ENCODE results near the gene IL18RAP. TPM values are rescaled to one million over a fixed set of nuclear protein-coding genes. Genes with fewer than 3 reads are reported as not detected.

IL18RAP gene
- total RNA-seq, 1 donor: not detected

DNA sequence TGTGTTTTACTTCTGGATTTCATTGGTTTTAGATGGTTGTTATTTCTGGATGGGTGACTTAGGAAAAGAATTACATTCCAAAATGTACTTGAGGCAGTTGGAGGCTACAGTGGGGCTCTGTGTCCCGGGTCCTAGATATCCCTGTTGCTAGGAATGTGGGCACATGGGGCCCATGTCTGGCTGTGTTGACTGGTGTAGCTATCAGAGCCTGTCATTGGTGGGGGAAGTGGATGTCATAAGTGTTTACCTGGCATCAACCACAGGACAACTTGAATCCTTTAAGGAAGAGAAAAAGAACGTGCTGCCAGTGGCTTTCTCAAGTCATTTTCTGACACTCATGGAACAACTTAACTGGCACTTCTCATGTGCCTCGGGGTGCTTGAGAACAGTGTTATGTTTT lies 37.0 kb upstream of the IL18RAP start:
- H3K79me2 ChIP-seq (ENCODE audit: insufficient read depth, low read length): no peaks in the 10 kb centered on the region
- no peak overlapping the region for H3K27ac ChIP-seq (ENCODE audit: low read depth, low read length)
- H3K9me3 ChIP-seq (ENCODE audit: low read depth, low read length): peaks cover 2% of the 10 kb centered on the region
- no peak for DNase-seq (ENCODE audit: insufficient read length, low spot score, missing footprints)
- TF ChIP-seq, protein P1, sequence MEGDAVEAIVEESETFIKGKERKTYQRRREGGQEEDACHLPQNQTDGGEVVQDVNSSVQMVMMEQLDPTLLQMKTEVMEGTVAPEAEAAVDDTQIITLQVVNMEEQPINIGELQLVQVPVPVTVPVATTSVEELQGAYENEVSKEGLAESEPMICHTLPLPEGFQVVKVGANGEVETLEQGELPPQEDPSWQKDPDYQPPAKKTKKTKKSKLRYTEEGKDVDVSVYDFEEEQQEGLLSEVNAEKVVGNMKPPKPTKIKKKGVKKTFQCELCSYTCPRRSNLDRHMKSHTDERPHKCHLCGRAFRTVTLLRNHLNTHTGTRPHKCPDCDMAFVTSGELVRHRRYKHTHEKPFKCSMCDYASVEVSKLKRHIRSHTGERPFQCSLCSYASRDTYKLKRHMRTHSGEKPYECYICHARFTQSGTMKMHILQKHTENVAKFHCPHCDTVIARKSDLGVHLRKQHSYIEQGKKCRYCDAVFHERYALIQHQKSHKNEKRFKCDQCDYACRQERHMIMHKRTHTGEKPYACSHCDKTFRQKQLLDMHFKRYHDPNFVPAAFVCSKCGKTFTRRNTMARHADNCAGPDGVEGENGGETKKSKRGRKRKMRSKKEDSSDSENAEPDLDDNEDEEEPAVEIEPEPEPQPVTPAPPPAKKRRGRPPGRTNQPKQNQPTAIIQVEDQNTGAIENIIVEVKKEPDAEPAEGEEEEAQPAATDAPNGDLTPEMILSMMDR (IDR thresholded peaks at IDR 0.05; ENCODE audit: extremely low read depth, low read depth, low read length): no peak
- no peaks in the 10 kb centered on the region for H3K27me3 ChIP-seq (ENCODE audit: insufficient read depth, low read length)
- no peak overlapping the region for H3K4me2 ChIP-seq (ENCODE audit: insufficient read depth, low read length)
- no peaks in the 10 kb centered on the region for H3K4me1 ChIP-seq (ENCODE audit: insufficient read depth, low read length)
- H2AFZ ChIP-seq (ENCODE audit: low read length): no peak overlapping the region
- H4K20me1 ChIP-seq (ENCODE audit: insufficient read depth, low read length): no peaks in the 10 kb centered on the region
- H3K4me3 ChIP-seq (ENCODE audit: insufficient read depth, low read length): no peak overlapping the region
- H3K36me3 ChIP-seq (ENCODE audit: insufficient read depth, low read length): no peaks in the 10 kb centered on the region

DNA sequence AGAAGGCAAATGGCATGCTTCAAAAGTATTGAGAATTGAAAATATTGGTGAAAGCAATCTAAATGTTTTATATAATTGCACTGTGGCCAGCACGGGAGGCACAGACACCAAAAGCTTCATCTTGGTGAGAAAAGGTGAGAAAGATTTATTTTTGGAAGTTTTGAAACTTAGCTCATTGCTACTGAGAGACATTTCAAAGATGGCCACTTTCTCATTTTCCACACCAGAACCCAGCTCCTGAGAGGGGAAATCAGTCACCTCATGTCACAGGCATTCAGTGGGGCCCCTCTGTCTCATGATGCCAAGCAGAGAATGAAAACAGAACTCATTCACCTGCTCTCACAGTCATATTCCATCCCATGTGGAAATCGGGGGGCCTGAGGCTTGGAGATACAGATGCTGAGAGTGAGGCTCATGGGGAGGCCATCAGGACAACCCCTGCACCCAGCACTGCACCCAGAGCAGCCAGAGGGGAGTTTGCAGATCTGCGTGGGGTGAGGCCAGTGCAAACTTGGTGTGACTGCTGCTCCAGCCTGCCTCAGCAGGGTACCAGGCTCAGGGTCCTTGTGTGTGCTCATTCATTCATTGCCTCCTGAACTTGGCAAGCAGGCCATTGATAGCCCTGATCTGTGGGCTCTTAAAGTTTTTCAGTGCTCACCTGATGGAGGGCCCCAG lies 36.0 kb upstream of the IL18RAP start:
- no peak for DNase-seq (ENCODE audit: insufficient read length, low spot score, missing footprints)
- no peaks in the 10 kb centered on the region for H3K4me1 ChIP-seq (ENCODE audit: insufficient read depth, low read length)
- no peak overlapping the region for H3K4me2 ChIP-seq (ENCODE audit: insufficient read depth, low read length)
- H2AFZ ChIP-seq (ENCODE audit: low read length): no peak overlapping the region
- H3K79me2 ChIP-seq (ENCODE audit: insufficient read depth, low read length): no peaks in the 10 kb centered on the region
- H3K27ac ChIP-seq (ENCODE audit: low read depth, low read length): no peak overlapping the region
- TF ChIP-seq, protein P1 (IDR thresholded peaks at IDR 0.05; ENCODE audit: extremely low read depth, low read depth, low read length): no peak
- no peak overlapping the region for H3K4me3 ChIP-seq (ENCODE audit: insufficient read depth, low read length)
- no peaks in the 10 kb centered on the region for H4K20me1 ChIP-seq (ENCODE audit: insufficient read depth, low read length)
- H3K9me3 ChIP-seq (ENCODE audit: low read depth, low read length): peaks cover 2% of the 10 kb centered on the region
- no peaks in the 10 kb centered on the region for H3K36me3 ChIP-seq (ENCODE audit: insufficient read depth, low read length)
- H3K27me3 ChIP-seq (ENCODE audit: insufficient read depth, low read length): no peaks in the 10 kb centered on the region

DNA sequence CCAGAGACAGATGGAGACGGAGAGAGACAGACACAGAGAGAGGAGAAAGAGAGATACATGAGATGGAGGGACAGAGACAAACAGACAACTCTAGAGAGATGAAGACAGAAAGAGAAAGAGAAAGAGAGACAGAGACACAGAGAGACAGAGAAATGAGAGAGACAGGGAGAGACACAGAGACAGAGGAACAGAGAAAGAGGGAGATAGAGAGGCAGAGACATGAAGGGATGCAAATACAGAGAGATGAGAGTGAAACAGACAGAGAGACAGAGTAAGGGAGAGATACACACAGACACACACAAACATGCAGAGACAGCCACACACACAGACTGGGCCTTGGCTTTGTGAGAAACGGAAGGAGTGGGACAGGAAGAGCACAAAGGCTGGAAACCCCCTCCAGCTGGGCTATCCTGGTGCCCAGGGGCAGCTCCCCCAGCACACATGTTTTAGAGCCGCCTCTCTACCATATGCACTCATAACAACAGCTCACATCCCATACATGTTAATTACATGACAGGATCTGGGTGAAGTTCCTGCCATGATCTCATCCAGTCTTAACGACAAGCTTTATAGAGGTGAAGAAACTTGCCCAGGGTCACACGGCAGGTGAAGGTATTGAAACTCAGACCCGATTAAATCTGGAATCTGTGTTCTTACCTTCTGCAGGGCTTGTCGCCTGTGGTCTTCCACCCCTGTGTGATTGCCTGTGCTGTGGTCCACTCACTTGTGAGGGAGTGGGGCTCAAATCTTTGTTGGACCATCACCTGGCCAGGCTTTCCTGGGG lies 35.0 kb upstream of the IL18RAP start:
- no peak overlapping the region for H3K4me2 ChIP-seq (ENCODE audit: insufficient read depth, low read length)
- no peaks in the 10 kb centered on the region for H3K79me2 ChIP-seq (ENCODE audit: insufficient read depth, low read length)
- H3K27ac ChIP-seq (ENCODE audit: low read depth, low read length): no peak overlapping the region
- H3K4me1 ChIP-seq (ENCODE audit: insufficient read depth, low read length): no peaks in the 10 kb centered on the region
- H3K9me3 ChIP-seq (ENCODE audit: low read depth, low read length): peaks cover 2% of the 10 kb centered on the region
- no peak overlapping the region for H2AFZ ChIP-seq (ENCODE audit: low read length)
- no peak for DNase-seq (ENCODE audit: insufficient read length, low spot score, missing footprints)
- no peaks in the 10 kb centered on the region for H4K20me1 ChIP-seq (ENCODE audit: insufficient read depth, low read length)
- TF ChIP-seq, protein P1 (IDR thresholded peaks at IDR 0.05; ENCODE audit: extremely low read depth, low read depth, low read length): no peak
- no peak overlapping the region for H3K4me3 ChIP-seq (ENCODE audit: insufficient read depth, low read length)
- no peaks in the 10 kb centered on the region for H3K36me3 ChIP-seq (ENCODE audit: insufficient read depth, low read length)
- H3K27me3 ChIP-seq (ENCODE audit: insufficient read depth, low read length): no peaks in the 10 kb centered on the region

DNA sequence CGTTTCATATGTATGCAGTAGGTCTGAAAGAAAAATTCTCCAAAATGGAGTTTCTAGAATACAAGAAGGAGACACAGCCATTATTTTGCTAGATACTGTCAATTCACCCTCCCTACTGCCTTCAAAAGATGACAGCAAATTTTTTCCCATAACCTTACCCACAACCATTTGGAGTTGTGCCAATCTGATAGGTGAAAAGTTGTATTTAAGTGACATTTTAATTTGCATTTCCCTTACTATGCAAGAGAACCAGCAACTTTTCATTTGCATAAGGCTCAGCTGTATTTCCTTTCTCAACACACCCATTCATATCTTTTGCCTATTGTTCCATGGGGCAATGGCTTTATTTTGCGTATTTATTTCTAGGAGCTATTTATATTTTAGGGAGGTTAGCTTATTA lies 31.4 kb upstream of the IL18RAP start:
- TF ChIP-seq, protein P1 (IDR thresholded peaks at IDR 0.05; ENCODE audit: extremely low read depth, low read depth, low read length): no peak
- Histone ChIP-seq H3K4me1 (ENCODE audit: insufficient read depth, low read length) (no peaks in the 10 kb centered on the region), H3K4me2 (ENCODE audit: insufficient read depth, low read length) (no peak overlapping the region), H2AFZ (ENCODE audit: low read length) (no peak overlapping the region), H3K4me3 (ENCODE audit: insufficient read depth, low read length) (no peak overlapping the region), H4K20me1 (ENCODE audit: insufficient read depth, low read length) (no peaks in the 10 kb centered on the region), H3K36me3 (ENCODE audit: insufficient read depth, low read length) (no peaks in the 10 kb centered on the region), H3K9me3 (ENCODE audit: low read depth, low read length) (no peaks in the 10 kb centered on the region), H3K27ac (ENCODE audit: low read depth, low read length) (no peak overlapping the region), H3K79me2 (ENCODE audit: insufficient read depth, low read length) (no peaks in the 10 kb centered on the region), H3K27me3 (ENCODE audit: insufficient read depth, low read length) (peaks cover 3% of the 10 kb centered on the region)
- DNase-seq (ENCODE audit: insufficient read length, low spot score, missing footprints): no peak
